Hematopoietic multipotent progenitor cell treated with erythropoietin and hydrocortisone succinate and interleukin-3 and kit ligand, for 6 days (in vitro differentiated cells): ENCODE results near the gene LIN28B.
"Not testable (repeated sequence)": the region's sequence is repeated elsewhere in the genome, so short reads cannot be mapped to it uniquely, and the experiment has no call there.

Experiments used
- DNase-seq: peaks from one replicate; pipeline ENCODE4 v3.0.0-alpha.2; 2015

The LIN28B gene, protein sequence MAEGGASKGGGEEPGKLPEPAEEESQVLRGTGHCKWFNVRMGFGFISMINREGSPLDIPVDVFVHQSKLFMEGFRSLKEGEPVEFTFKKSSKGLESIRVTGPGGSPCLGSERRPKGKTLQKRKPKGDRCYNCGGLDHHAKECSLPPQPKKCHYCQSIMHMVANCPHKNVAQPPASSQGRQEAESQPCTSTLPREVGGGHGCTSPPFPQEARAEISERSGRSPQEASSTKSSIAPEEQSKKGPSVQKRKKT

GRCh38 chr6:104956731-104957294 lies at the start of gene LIN28B:
Gene LIN28B, plus strand, starts transcription at chr6:104957107. Its CDS starts 144 bp downstream, at chr6:104957251.
- no peak for DNase-seq

GRCh38 chr6:104908031-104908887 lies 48.6 kb upstream of the LIN28B start:
- DNase-seq = no peak

DNA sequence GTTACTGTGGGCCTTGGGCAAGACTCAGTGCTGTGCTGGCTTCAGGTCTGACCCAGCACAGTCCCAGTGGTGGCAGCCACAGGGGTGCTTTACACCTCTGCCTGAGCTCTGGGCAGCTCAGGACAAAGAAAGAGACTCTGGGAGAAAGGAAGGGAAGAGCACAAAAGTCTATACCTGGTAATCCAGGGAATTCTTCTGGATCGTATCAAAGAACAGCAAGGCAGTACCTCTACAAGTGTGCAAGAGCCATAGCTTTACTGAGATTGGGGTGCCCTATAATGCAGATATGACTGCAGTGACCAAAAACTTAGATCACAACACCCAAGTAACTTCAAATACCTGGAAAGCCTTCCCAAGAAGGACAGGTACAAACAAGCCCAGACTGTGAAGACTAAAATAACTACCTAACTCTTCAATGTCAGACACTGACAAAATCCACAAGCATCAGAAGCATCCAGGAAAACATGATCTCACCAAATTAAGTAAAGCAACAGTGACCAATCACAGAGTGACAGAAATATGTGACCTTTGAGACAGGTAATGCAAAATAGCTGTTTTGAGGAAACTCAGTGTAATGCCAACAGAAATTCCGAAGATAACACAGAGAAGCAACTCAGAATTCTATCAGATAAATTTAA lies 47.9 kb upstream of the LIN28B start:
- no peak for DNase-seq

GRCh38 chr6:104921896-104922295 lies 35.0 kb upstream of the LIN28B start:
- no peak for DNase-seq

GRCh38 chr6:104928141-104928540 lies 28.8 kb upstream of the LIN28B start:
- DNase-seq = no peak

GRCh38 chr6:104929353-104929752 lies 27.6 kb upstream of the LIN28B start:
- DNase-seq = no peak

GRCh38 chr6:104930939-104931338 lies 26.0 kb upstream of the LIN28B start:
- no peak for DNase-seq

GRCh38 chr6:104936766-104937535 lies 20.0 kb upstream of the LIN28B start:
- no peak for DNase-seq

DNA sequence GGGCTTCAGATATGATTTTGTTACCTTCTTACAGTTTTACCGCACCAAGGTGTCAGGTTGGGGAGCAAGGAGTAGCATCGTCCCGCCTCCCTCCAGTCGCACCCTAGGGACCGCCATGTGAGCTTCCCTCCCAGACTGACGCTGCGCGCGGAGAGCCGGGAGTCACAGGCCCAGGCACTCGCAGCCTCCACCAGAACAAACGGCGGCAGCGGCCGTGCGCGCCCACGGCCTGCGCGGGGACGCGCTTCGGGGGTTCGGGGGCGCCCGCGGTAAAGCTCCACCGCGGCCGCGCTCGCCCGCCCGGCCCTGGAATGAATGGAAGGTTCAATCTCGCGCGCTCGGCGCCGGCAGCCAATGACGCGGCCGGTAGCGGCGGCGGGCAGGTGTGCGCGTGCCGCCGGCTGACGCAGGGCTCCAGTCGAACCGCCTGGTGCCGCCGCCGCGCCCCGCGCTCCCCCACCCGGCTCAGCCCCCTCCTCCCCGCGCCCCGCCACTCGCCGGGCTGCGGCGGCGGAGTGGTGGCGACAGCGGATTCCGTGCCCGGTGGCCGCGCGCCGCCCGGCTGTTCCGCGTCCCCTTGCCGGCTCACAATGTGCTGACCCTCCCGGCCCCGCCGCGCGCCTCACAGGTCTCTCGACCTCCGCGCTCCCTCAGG lies 16.5 kb upstream of the LIN28B start:
- no peak for DNase-seq

GRCh38 chr6:104940893-104941728 lies 15.8 kb upstream of the LIN28B start:
- DNase-seq = peak; percentile 56

- DNase-seq = no peak
Observed at GRCh38 chr6:104941729-104942091, 15.2 kb upstream of the LIN28B start.

DNA sequence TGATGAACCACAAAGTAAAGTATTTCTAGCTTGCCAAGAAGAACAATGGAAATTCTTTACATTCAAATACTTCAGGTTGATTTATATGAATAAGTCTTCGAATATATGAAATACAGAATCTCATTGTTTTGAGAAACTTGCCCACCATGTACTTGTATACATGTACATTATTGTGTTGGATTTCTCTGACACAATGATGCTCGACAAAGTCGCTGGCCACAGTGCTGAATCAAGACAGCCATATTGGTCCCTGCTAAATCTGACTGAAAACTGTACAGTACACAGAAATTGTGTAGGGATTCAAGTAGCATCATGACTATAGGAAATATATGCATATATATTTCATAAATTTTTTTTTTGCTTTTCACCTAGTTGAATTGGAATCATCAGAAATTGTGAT lies 13.1 kb upstream of the LIN28B start:
- DNase-seq = peak; percentile 51

- no peak for DNase-seq
Observed at GRCh38 chr6:104949206-104949605, 7.7 kb upstream of the LIN28B start.

GRCh38 chr6:104951677-104952076 lies 5.2 kb upstream of the LIN28B start:
- DNase-seq = no peak

DNA sequence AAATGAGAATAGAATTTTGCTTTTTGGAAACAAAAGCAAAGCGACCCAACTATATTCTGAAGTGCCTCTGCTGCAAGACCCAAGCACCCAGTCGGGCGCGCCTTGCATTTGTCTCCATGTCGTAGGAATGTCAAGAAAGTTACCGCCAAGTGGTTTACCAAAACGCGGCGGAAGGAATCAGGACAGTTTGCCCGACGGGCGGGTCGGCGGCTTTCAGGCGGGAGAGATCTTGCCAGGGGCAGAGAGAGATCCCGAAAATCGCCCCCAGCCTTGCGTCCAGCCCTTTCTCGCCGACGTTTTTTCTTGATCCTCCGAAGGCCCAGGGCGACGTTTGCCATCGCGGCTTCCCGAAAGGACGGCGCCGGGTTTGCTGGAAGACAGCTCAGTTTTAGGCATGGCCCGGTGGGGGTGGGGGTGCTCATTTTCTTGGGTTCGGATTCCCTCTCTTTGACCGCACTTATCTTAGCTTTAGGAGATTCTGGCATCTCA lies 4.0 kb upstream of the LIN28B start:
- no peak for DNase-seq

- DNase-seq = not testable (repeated sequence)
Observed at GRCh38 chr6:104953400-104954189, 3.3 kb upstream of the LIN28B start.

DNA sequence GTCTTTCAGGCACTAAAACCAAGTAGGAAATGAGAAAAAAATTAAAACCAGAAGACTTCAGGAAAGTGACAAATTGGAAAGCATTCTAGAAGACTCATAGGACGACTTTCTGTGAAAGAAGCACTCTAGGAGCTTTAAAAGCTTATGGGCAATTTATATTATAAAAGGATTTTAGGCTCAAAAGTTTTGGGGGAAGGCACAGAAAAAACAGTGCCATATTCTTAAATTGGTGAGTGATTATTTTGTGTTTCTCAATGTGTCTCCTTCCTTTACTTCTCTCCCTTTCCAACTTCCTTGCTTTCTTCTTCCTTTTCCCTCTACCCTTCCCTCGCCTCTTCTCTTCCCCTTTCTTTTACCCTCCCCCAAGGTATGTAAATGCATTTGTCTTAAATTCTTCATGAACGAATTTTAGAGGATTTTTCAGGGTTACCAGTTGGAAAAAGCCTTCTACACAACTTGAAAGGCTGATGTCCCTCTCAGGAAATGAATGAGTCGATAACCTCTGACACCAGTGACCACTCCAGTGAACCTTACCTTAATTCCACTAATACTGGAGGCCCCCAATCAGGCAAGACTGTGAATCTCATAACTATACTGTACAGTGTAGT lies 2.6 kb upstream of the LIN28B start:
- DNase-seq = no peak

DNA sequence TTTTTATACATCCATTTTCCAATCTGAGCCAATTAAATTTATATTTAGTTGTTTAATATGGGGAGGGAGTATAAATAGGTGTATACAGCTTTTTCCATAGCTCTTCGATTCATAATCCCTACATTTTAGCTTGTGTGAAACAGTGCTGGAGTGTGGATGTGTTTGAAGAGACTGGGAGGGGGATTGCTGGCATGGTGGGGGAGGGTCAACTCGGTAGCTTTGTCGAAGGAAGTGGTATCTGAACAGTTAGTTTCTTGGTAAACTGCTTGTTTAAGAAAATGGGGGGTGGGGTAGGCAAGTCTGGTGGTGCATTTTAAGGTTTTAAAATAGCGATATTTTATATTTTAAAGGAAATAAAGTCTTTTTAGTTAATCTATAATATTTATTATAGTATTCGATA lies 1.4 kb upstream of the LIN28B start:
- DNase-seq = no peak

DNA sequence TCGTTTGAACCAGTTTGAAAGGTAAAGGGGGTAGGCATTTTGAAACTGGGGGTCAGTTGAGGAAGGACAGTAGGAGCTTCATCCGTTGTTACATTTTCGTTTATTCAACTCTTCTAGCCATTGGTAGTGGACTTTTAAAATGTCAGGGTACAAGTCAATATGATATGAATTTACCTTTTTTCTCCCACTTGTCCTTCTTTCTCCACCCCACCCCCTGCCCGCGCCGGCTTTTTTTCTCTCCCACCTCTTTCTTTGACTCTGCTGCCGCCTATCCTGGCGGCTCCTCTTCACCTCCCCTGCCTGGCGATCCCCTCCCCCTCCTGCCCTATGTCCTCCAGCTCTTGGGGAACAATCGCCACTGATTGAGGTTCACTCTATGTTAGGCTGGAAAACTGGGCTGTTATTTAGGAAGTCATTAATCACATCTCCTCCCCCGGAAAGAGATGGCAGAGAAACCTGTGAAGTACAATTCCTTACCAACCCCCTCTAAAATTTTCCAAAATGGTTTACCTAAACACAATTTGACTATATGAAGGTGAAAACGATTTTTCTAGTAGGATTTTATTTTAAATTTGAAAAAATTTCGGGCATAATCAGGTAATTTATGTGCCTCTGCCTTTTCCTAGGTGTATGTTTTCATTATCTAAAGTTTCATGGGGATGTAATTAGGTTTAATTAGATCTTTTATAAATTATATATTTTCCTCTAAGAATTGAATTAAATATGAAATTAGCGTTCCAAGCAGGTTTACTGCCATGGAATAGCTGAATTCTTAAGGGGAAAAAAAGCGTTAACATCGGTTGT lies 778 bp upstream of the LIN28B start:
- DNase-seq = no peak
